ENCODE results near the gene SLC1A3.

The SLC1A3 gene

GRCh38 chr5:36666986-36667385 lies 60.6 kb downstream of the SLC1A3 start:
- Histone ChIP-seq H3K27me3 (ENCODE audit: insufficient read depth, poor library complexity, severe bottlenecking) (no peaks in the 10 kb centered on the region), H3K4me3 (replicated peaks; ENCODE audit: insufficient read depth, low read length) (no peak overlapping the region), H3K27ac (replicated peaks) (no peak overlapping the region)
- TF ChIP-seq SPI1 (IDR thresholded peaks at IDR 0.05; ENCODE audit: borderline replicate concordance, low read depth): no peak
- no peak for TF ChIP-seq REST (IDR thresholded peaks at IDR 0.05; ENCODE audit: insufficient replicate concordance, low read depth)
- TF ChIP-seq CTCF (IDR thresholded peaks at IDR 0.05; ENCODE audit: insufficient read depth, low read length): no peak
- TF ChIP-seq POLR2AphosphoS5 (IDR thresholded peaks at IDR 0.05; ENCODE audit: low read depth): no peak
- TF ChIP-seq GABPA (IDR thresholded peaks at IDR 0.05; ENCODE audit: low read depth): no peak
- no peak for DNase-seq (ENCODE audit: low read depth in 1 of 2, low spot score in 1 of 2)

GRCh38 chr5:36667824-36668223 lies 61.4 kb downstream of the SLC1A3 start:
- no peak for DNase-seq (ENCODE audit: low read depth in 1 of 2, low spot score in 1 of 2)
- TF ChIP-seq POLR2AphosphoS5 (IDR thresholded peaks at IDR 0.05; ENCODE audit: low read depth): no peak
- no peak for TF ChIP-seq REST (IDR thresholded peaks at IDR 0.05; ENCODE audit: insufficient replicate concordance, low read depth)
- no peak for TF ChIP-seq GABPA (IDR thresholded peaks at IDR 0.05; ENCODE audit: low read depth)
- TF ChIP-seq SPI1 (IDR thresholded peaks at IDR 0.05; ENCODE audit: borderline replicate concordance, low read depth): no peak
- TF ChIP-seq CTCF (IDR thresholded peaks at IDR 0.05; ENCODE audit: insufficient read depth, low read length): no peak
- Histone ChIP-seq H3K27me3 (ENCODE audit: insufficient read depth, poor library complexity, severe bottlenecking) (no peaks in the 10 kb centered on the region), H3K4me3 (replicated peaks; ENCODE audit: insufficient read depth, low read length) (no peak overlapping the region), H3K27ac (replicated peaks) (no peak overlapping the region)

- no peak for DNase-seq (ENCODE audit: low read depth in 1 of 2, low spot score in 1 of 2)
- Histone ChIP-seq H3K27ac (replicated peaks) (no peak overlapping the region), H3K4me3 (replicated peaks; ENCODE audit: insufficient read depth, low read length) (no peak overlapping the region), H3K27me3 (ENCODE audit: insufficient read depth, poor library complexity, severe bottlenecking) (no peaks in the 10 kb centered on the region)
- no peak for TF ChIP-seq GABPA (IDR thresholded peaks at IDR 0.05; ENCODE audit: low read depth)
- no peak for TF ChIP-seq SPI1 (IDR thresholded peaks at IDR 0.05; ENCODE audit: borderline replicate concordance, low read depth)
- no peak for TF ChIP-seq CTCF (IDR thresholded peaks at IDR 0.05; ENCODE audit: insufficient read depth, low read length)
- TF ChIP-seq REST (IDR thresholded peaks at IDR 0.05; ENCODE audit: insufficient replicate concordance, low read depth): no peak
- no peak for TF ChIP-seq POLR2AphosphoS5 (IDR thresholded peaks at IDR 0.05; ENCODE audit: low read depth)
These were observed 62.7 kb downstream of the SLC1A3 start for GRCh38 chr5:36669015-36669651.

Measured in HL-60 (cell line).